HG03520 (cell line): ENCODE data around the gene HACL1.

ENCODE experiments used
- ATAC-seq: cut with Tn5 transposase; IDR thresholded peaks from one replicate; pipeline ENCODE4 v1.9.1; 2021; ENCODE audit warnings: mild to moderate bottlenecking, moderate library complexity; ENCODE audit not compliant: unreplicated experiment

Gene HACL1

GRCh38 chr3:15531346-15531745 lies 70.0 kb downstream of the HACL1 start:
- no peak for ATAC-seq

GRCh38 chr3:15528854-15529537 lies 72.4 kb downstream of the HACL1 start:
- ATAC-seq = no peak

- ATAC-seq = peak; percentile 55
Observed at GRCh38 chr3:15527031-15527459, 74.3 kb downstream of the HACL1 start.

- ATAC-seq = no peak
Observed at GRCh38 chr3:15525790-15526189, 75.6 kb downstream of the HACL1 start.

GRCh38 chr3:15523660-15524417 lies 77.5 kb downstream of the HACL1 start:
- ATAC-seq = no peak

- ATAC-seq = no peak
Observed at GRCh38 chr3:15522016-15522415, 79.4 kb downstream of the HACL1 start.

GRCh38 chr3:15521573-15521965 lies 79.8 kb downstream of the HACL1 start, which contains the start of gene COLQ:
Gene COLQ (minus strand): TSS chr3:15521706. CDS start chr3:15521625, 81 bp downstream.
- ATAC-seq = no peak

GRCh38 chr3:15520804-15521572 lies 80.4 kb downstream of the HACL1 start:
- no peak for ATAC-seq

GRCh38 chr3:15520185-15520584 lies 81.2 kb downstream of the HACL1 start:
- ATAC-seq = no peak

GRCh38 chr3:15519096-15519495 lies 82.3 kb downstream of the HACL1 start:
- ATAC-seq = no peak

- ATAC-seq = no peak
Observed at GRCh38 chr3:15514663-15515340, 86.6 kb downstream of the HACL1 start.

- no peak for ATAC-seq
Observed at GRCh38 chr3:15513810-15514662, 87.3 kb downstream of the HACL1 start.

GRCh38 chr3:15513116-15513515 lies 88.3 kb downstream of the HACL1 start:
- ATAC-seq = no peak

- ATAC-seq = no peak
Observed at GRCh38 chr3:15512166-15512565, 89.2 kb downstream of the HACL1 start.

GRCh38 chr3:15511156-15511555 lies 90.2 kb downstream of the HACL1 start:
- no peak for ATAC-seq
